Heart right ventricle (tissue), 16 donors: ENCODE data around the gene ZNF584. TPM values are rescaled to one million over a fixed set of nuclear protein-coding genes. Genes with fewer than 3 reads are reported as not detected.

Experiments
- ATAC-seq, 8 donors: fragments of 200-7000 bp; cut with Tn5 transposase; one replicate each; pipeline ENCODE4 v1.9.1; 2020; ENCODE audit warnings: mild to moderate bottlenecking in 8 of 8, moderate library complexity in 8 of 8, moderate number of reproducible peaks in 1 of 8
- DNase-seq, 2 donors: peaks; one replicate each; pipeline ENCODE4 v3.0.0-alpha.2; 2020
- H3K27ac ChIP-seq, 10 donors: fragments of 200-600 bp; sonication (generic) in 2 of 10; one replicate each; pipeline versions ENCODE4 v1.5.0 to v1.8.0; 2020 to 2022; ENCODE audit warnings: mild to moderate bottlenecking in 3 of 10
- H3K27me3 ChIP-seq, 7 donors: fragments of 200-600 bp; one replicate each; pipeline ENCODE4 v1.8.0; 2021 to 2022; ENCODE audit warnings: mild to moderate bottlenecking in 2 of 7
- H3K36me3 ChIP-seq, 9 donors: fragments of 200-600 bp; sonication (generic) in 1 of 9; one replicate each; pipeline versions ENCODE4 v1.5.0 to v1.8.0; 2020 to 2022; ENCODE audit warnings: mild to moderate bottlenecking in 2 of 9
- H3K4me1 ChIP-seq, 9 donors: fragments of 200-600 bp; sonication (generic) in 1 of 9; one replicate each; pipeline versions ENCODE4 v1.5.0 to v1.8.0; 2020 to 2022; ENCODE audit warnings: mild to moderate bottlenecking in 4 of 9
- H3K4me3 ChIP-seq, 10 donors: fragments of 200-600 bp; sonication (generic) in 2 of 10; one replicate each; pipeline versions ENCODE4 v1.5.0 to v1.8.0; 2020 to 2022; ENCODE audit warnings: mild to moderate bottlenecking in 7 of 10, moderate library complexity in 2 of 10
- H3K9me3 ChIP-seq, 11 donors: fragments of 200-600 bp in 10 of 11; sonication (generic) in 2 of 11; one replicate each; pipeline versions ENCODE4 v1.5.0 to v1.8.0; 2013 to 2022; ENCODE audit warnings: mild to moderate bottlenecking in 2 of 11, control low read depth in 1 of 11, moderate library complexity in 1 of 11
- WGBS, 2 donors: extraction: QIAGEN DNeasy Blood & Tissue Kit; methylation state at CpG; one replicate each; pipeline ENCODE4 v1.1.7; 2013; ENCODE audit warnings: inconsistent platforms in 1 of 2; 5-methylcytosine and 5-hydroxymethylcytosine counted together
- intact Hi-C, 10 donors: fragments of 100-400 bp; cut with DNase I; formaldehyde crosslinking; loops; one replicate each; pipeline versions ENCODE4 v1.11.1 to v1.14.2; 2022
- polyA plus RNA-seq, 2 donors: library from polyadenylated mRNA; stranded (reverse); fragments of 200-250 nt; gene quantifications; one replicate each; pipeline ENCODE4 v1.2.3, GENCODE V29; 2013
- total RNA-seq, 10 donors: library from RNA; stranded (reverse); fragmentation: NEBNext Ultra II Directional in 3 of 10; extraction: Animal tissue kit (Norgen Biotek cat#: 25700) in 3 of 10; gene quantifications; one replicate each; pipeline versions ENCODE4 v1.2.1 to v1.2.4, GENCODE V29; 2021 to 2023
- TF ChIP-seq, protein P1 (sequence below), 9 donors: fragments of 200-600 bp; sonication (generic) in 2 of 9; IDR thresholded peaks; one replicate each; pipeline versions ENCODE4 v1.5.0 to v1.8.0; 2021 to 2022; ENCODE audit warnings: antibody characterized with exemption in 9 of 9, mild to moderate bottlenecking in 5 of 9, moderate library complexity in 1 of 9
- donor health status: Arrhythmogenic right ventricular cardiomyopathy.
- donor health status: ischemic (EF 13 %, LVEDD 7.1; RV severe dilation, severe dysfunction).
- donor health status: healthy with polysubstance abuse.
- donor health status: DM: no; HTN: yes; CAD: no.
- donor health status: DM: no; HTN: no; CAD: no.
- donor health status: ischemic (EF 25% LVEDD 6.9; RV normal size, moderate dysfunction).
- donor health status: ischemic (EF 25% LVEDD 5.7; RV mildly dilated, moderate dysfunction).
- donor health status: healthy.
- donor health status: DM: yes; HTN: yes; CAD: no.
- donor health status: Ischemic cardiomyopathy.
- donor health status: ischemic (EF 35%, LVEDD 5.7; RV mildly dilated, moderate dysfunction).
- donor health status: nonischemic (EF 11% LVEDD 7.7; RV severe dilation, severe dysfunction).
- donor health status: DM: yes; HTN: yes; CAD: no.
- donor health status: PGD.
- donor health status: ischemic (EF 29% LVEDD 5.4; RV normal size, mild dysfunction).
- donor health status: nonischemic (EF 23%, LVEDD 6.1; RV moderate dilation, normal function).

The ZNF584 gene
- total and polyA plus RNA-seq, 12 donors = 6.5 to 20.4 (median 16.7) TPM

DNA sequence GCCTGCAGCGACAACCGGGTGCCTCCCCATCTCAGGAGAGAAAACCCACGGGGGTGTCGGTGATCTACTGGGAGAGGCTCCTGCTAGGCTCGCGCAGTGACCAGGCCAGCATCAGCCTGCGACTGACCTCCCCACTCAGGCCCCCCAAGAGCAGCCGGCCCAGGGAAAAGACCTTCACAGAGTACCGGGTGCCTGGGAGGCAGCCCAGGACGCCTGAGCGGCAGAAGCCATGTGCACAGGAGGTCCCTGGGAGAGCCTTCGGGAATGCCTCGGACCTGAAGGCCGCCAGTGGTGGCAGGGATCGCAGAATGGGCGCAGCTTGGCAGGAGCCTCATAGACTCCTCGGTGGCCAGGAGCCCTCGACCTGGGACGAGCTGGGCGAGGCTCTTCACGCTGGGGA is 46.9 kb downstream of the ZNF584 start:
- WGBS, 2 donors = 96 to 98% methylated on average over 20 to 21 of the region's 21 CpGs
- no peak for ATAC-seq
- peaks cover 0 to 16% (median 5%) of the 10 kb centered on the region in 9 donors for H3K4me1 ChIP-seq
- TF ChIP-seq, protein P1, sequence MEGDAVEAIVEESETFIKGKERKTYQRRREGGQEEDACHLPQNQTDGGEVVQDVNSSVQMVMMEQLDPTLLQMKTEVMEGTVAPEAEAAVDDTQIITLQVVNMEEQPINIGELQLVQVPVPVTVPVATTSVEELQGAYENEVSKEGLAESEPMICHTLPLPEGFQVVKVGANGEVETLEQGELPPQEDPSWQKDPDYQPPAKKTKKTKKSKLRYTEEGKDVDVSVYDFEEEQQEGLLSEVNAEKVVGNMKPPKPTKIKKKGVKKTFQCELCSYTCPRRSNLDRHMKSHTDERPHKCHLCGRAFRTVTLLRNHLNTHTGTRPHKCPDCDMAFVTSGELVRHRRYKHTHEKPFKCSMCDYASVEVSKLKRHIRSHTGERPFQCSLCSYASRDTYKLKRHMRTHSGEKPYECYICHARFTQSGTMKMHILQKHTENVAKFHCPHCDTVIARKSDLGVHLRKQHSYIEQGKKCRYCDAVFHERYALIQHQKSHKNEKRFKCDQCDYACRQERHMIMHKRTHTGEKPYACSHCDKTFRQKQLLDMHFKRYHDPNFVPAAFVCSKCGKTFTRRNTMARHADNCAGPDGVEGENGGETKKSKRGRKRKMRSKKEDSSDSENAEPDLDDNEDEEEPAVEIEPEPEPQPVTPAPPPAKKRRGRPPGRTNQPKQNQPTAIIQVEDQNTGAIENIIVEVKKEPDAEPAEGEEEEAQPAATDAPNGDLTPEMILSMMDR (IDR thresholded peaks at IDR 0.05) = no peak
- no peaks in the 10 kb centered on the region for H3K27me3 ChIP-seq
- intact Hi-C loops = no loop called here
- peaks cover 0 to 46% (median 0%) of the 10 kb centered on the region in 9 donors for H3K36me3 ChIP-seq
- no peak overlapping the region for H3K4me3 ChIP-seq
- DNase-seq = no peak
- H3K27ac ChIP-seq = no peak overlapping the region
- no peaks in the 10 kb centered on the region for H3K9me3 ChIP-seq

DNA sequence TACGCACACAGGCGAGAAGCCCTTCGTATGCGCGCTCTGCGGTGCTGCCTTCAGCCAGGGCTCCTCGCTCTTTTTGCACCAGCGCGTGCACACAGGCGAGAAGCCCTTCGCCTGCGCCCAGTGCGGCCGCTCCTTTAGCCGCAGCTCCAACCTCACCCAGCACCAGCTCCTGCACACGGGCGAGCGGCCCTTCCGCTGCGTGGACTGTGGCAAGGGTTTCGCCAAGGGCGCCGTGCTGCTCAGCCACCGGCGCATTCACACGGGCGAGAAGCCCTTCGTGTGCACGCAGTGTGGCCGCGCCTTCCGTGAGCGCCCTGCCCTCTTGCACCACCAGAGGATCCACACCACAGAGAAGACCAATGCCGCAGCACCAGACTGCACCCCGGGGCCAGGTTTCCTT is 47.7 kb downstream of the ZNF584 start:
- peaks cover 0 to 11% (median under 1%) of the 10 kb centered on the region in 9 donors for H3K4me1 ChIP-seq
- intact Hi-C loops = no loop called here
- no peaks in the 10 kb centered on the region for H3K27me3 ChIP-seq
- peaks cover 0 to 46% (median 0%) of the 10 kb centered on the region in 9 donors for H3K36me3 ChIP-seq
- TF ChIP-seq, protein P1 (IDR thresholded peaks at IDR 0.05) = no peak
- ATAC-seq (no peak), DNase-seq (no peak)
- no peak overlapping the region for H3K27ac ChIP-seq
- 97 to 98% methylated on average over 35 of the region's 35 CpGs for WGBS, 2 donors
- no peaks in the 10 kb centered on the region for H3K9me3 ChIP-seq
- H3K4me3 ChIP-seq = no peak overlapping the region

DNA sequence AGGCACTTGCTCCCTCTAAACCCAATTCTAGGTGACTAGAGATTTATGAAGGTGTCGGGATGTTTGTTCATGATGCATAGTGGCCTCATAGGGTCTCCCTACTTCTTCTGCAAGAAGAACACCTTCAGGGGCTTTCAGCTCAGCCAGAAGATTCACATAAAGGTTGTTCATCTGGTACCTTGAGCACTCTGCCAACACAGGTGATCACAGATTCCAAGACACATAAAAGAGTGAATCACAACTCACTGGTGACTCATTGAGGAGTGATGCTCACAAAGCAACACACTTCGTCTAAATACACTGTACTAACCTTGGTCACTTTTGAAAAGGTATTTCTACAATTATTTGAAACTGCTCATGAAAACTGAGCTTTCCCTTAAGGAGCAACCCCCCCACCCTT is 51.6 kb downstream of the ZNF584 start:
- Histone ChIP-seq H3K9me3 (no peaks in the 10 kb centered on the region), H3K27me3 (no peaks in the 10 kb centered on the region), H3K36me3 (peaks cover 0 to 31% (median 0%) of the 10 kb centered on the region in 9 donors), H3K27ac (no peak overlapping the region), H3K4me3 (no peak overlapping the region), H3K4me1 (peaks cover 0 to 2% (median 0%) of the 10 kb centered on the region in 9 donors)
- ATAC-seq = no peak
- TF ChIP-seq, protein P1 (IDR thresholded peaks at IDR 0.05) = no peak
- no peak for DNase-seq
- intact Hi-C loops = no loop called here
- 95 to 97% methylated on average over 2 of the region's 2 CpGs for WGBS, 2 donors

DNA sequence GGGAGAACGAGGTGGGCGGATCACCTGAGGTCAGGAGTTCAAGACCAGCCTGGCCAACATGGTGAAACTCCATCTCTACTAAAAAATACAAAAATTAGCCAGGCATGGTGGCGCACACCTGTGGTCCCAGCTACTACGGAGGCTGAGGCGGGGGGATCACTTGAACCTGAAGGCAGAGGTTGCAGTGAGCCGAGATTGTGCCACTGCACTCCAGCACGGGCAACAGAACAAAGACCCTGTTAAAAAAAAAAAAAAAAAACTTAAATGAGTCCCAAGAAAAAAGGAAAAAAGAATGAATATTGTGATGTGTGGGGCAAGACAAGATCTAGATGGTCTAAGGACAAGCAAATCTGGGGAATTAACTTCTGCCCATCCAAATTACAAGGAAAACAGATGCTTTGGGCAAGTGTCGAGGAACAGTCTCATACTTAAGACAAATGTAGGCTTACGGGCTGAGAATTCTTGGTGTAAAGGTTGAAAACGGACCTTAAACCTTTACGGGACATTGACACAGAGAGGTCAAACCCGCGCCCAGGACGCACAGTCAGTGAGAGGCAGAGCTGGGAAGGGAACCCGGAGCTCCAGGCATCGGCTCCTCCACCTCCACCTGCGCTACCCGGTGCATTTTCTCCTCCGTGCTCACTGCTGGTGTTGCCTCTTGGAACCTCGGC is 57.8 kb downstream of the ZNF584 start:
- Histone ChIP-seq H3K27me3 (no peaks in the 10 kb centered on the region), H3K27ac (peak overlapping the region in 4 of 10 donors; percentile 83 to 91 (median 84)), H3K9me3 (no peaks in the 10 kb centered on the region), H3K4me1 (peaks cover 6 to 23% (median 15%) of the 10 kb centered on the region in 9 donors), H3K36me3 (peaks cover 0 to 22% (median 4%) of the 10 kb centered on the region in 9 donors), H3K4me3 (peak overlapping the region in 9 of 10 donors; percentile 73 to 99 (median 92))
- TF ChIP-seq, protein P1 (IDR thresholded peaks at IDR 0.05) = no peak
- intact Hi-C loops = loop anchor here in 1 of 10 donors (2.0 kb wide), 1 partner anchor 25 kb away; the partner anchor contains the start of gene ZNF132
- DNase-seq (no peak), ATAC-seq (no peak)
- 36 to 37% methylated on average over 20 of the region's 20 CpGs for WGBS, 2 donors
